Sigmoid colon (tissue), 7 donors: ENCODE results near the gene RNASE13. TPM values are rescaled to one million over a fixed set of nuclear protein-coding genes. Genes with fewer than 3 reads are reported as not detected.
"Not testable (repeated sequence)": the region's sequence is repeated elsewhere in the genome, so short reads cannot be mapped to it uniquely, and the experiment has no call there.

ENCODE experiments used
- DNase-seq: peaks from one replicate; pipeline ENCODE4 v3.0.0-alpha.2; 2019
- H3K27ac ChIP-seq, 4 donors: fragments of 200-600 bp; sonication (generic); one replicate each; pipeline ENCODE4 v1.5.1; 2016 to 2019; ENCODE audit warnings: mild to moderate bottlenecking in 1 of 4
- H3K27me3 ChIP-seq, 3 donors: fragments of 200-600 bp; sonication (generic); one replicate each; pipeline ENCODE4 v1.5.1; 2019; ENCODE audit warnings: mild to moderate bottlenecking in 1 of 3
- H3K36me3 ChIP-seq, 4 donors: fragments of 200-600 bp; sonication (generic); one replicate each; pipeline ENCODE4 v1.5.1; 2016 to 2019
- H3K4me1 ChIP-seq, 4 donors: fragments of 200-600 bp; sonication (generic); one replicate each; pipeline ENCODE4 v1.5.1; 2017 to 2019
- H3K4me3 ChIP-seq, 4 donors: fragments of 200-600 bp; sonication (generic); one replicate each; pipeline ENCODE4 v1.5.1; 2017 to 2019; ENCODE audit warnings: mild to moderate bottlenecking in 2 of 4, moderate library complexity in 1 of 4
- H3K9me3 ChIP-seq, 4 donors: fragments of 200-600 bp in 3 of 4; sonication (generic) in 3 of 4; one replicate each; pipeline versions ENCODE4 v1.5.1 to v1.6.1; 2013 to 2019
- CTCF ChIP-seq, 4 experiments: fragments of 450-650 bp in 3 of 4; fragments of 200-600 bp in 1 of 4; IDR thresholded peaks; one replicate each; pipeline ENCODE4 v1.5.1; 2016 to 2019; ENCODE audit warnings: antibody characterized with exemption in 4 of 4, mild to moderate bottlenecking in 3 of 4, moderate library complexity in 2 of 4
- EP300 ChIP-seq, 4 donors: sonication (generic); formaldehyde crosslinking; IDR thresholded peaks; one replicate each; pipeline ENCODE4 v1.6.1; 2017; ENCODE audit warnings: antibody characterized with exemption in 4 of 4
- POLR2A ChIP-seq, 2 donors: fragments of 450-650 bp; IDR thresholded peaks; one replicate each; pipeline ENCODE4 v1.6.1; 2016; ENCODE audit warnings: antibody characterized with exemption in 2 of 2, mild to moderate bottlenecking in 2 of 2, moderate library complexity in 2 of 2
- POLR2AphosphoS5 ChIP-seq, 4 donors: sonication (generic); formaldehyde crosslinking; IDR thresholded peaks; one replicate each; pipeline ENCODE4 v1.6.1; 2017; ENCODE audit warnings: antibody characterized with exemption in 4 of 4
- WGBS, 2 donors: extraction: QIAGEN DNeasy Blood & Tissue Kit; methylation state at CpG; one replicate each; pipeline ENCODE4 v1.1.7; 2013; 5-methylcytosine and 5-hydroxymethylcytosine counted together
- intact Hi-C: fragments of 100-400 bp; cut with DNase I; formaldehyde crosslinking; loops from one replicate; pipeline ENCODE4 v1.15.1; 2023
- polyA plus RNA-seq, 3 donors: library from polyadenylated mRNA; stranded (reverse); fragments of 200-250 nt; gene quantifications; one replicate each; pipeline ENCODE4 v1.2.3, GENCODE V29; 2013
- total RNA-seq, 4 donors: library from RNA; depleted of rRNA; stranded (reverse); fragments of >200 nt; gene quantifications; one replicate each; pipeline ENCODE4 v1.1.0, GENCODE V29; 2016
- donor health status: healthy with polysubstance abuse.
- donor health status: Bipolar disorder and iron deficiency.
- donor health status: healthy.

Gene RNASE13
- total and polyA plus RNA-seq, 7 donors = not detected

- no peak for TF ChIP-seq POLR2A (IDR thresholded peaks at IDR 0.05)
- no peak for TF ChIP-seq EP300 (IDR thresholded peaks at IDR 0.05)
- TF ChIP-seq CTCF (IDR thresholded peaks at IDR 0.05) = no peak
- TF ChIP-seq POLR2AphosphoS5 (IDR thresholded peaks at IDR 0.05) = no peak
- intact Hi-C loops = no loop called here
- H3K9me3 ChIP-seq = no peaks in the 10 kb centered on the region
These were observed 45.2 kb downstream of the RNASE13 start for GRCh38 chr14:20989471-20989786.

GRCh38 chr14:20988717-20989470 is 45.7 kb downstream of the RNASE13 start:
- H3K27ac ChIP-seq = peak overlapping the region; percentile 81 to 86 (median 84)
- no peaks in the 10 kb centered on the region for H3K27me3 ChIP-seq
- H3K4me1 ChIP-seq = peaks cover 0 to 38% (median 25%) of the 10 kb centered on the region in 4 donors
- no peak for DNase-seq
- 84 to 85% methylated on average over 15 of the region's 15 CpGs for WGBS, 2 donors
- peaks cover 11 to 24% (median 20%) of the 10 kb centered on the region in 4 donors for H3K36me3 ChIP-seq
- intact Hi-C loops = no loop called here
- TF ChIP-seq POLR2AphosphoS5 (IDR thresholded peaks at IDR 0.05) (no peak), EP300 (IDR thresholded peaks at IDR 0.05) (no peak), POLR2A (IDR thresholded peaks at IDR 0.05) (no peak), CTCF (IDR thresholded peaks at IDR 0.05) (no peak)
- H3K9me3 ChIP-seq = no peaks in the 10 kb centered on the region
- H3K4me3 ChIP-seq = peak overlapping the region in 3 of 4 donors; percentile 67 to 88 (median 72)

More at GRCh38 chr14:20989471-20989786, 45.2 kb downstream of the RNASE13 start:
- Histone ChIP-seq H3K36me3 (peaks cover 16 to 29% (median 25%) of the 10 kb centered on the region in 4 donors), H3K4me1 (peaks cover 0 to 38% (median 25%) of the 10 kb centered on the region in 4 donors), H3K27ac (peak overlapping the region; percentile 81 to 86 (median 84)), H3K27me3 (no peaks in the 10 kb centered on the region), H3K4me3 (peak overlapping the region in 3 of 4 donors; percentile 67 to 88 (median 72))
- DNase-seq = no peak
- 1% methylated on average over 11 of the region's 11 CpGs for WGBS, 2 donors

GRCh38 chr14:20986811-20987210 is 47.8 kb downstream of the RNASE13 start:
- WGBS, 2 donors = 58 to 63% methylated on average over 2 of the region's 2 CpGs
- intact Hi-C loops = no loop called here
- peaks cover 0 to 5% (median 0%) of the 10 kb centered on the region in 4 donors for H3K36me3 ChIP-seq
- peak overlapping the region in 2 of 4 donors; percentile 43 to 55 for H3K27ac ChIP-seq
- peaks cover 0 to 32% (median 23%) of the 10 kb centered on the region in 4 donors for H3K4me1 ChIP-seq
- no peaks in the 10 kb centered on the region for H3K9me3 ChIP-seq
- no peak for DNase-seq
- TF ChIP-seq CTCF (IDR thresholded peaks at IDR 0.05) (no peak), POLR2AphosphoS5 (IDR thresholded peaks at IDR 0.05) (peak in 3 of 4 donors; percentile 16 to 31 (median 20)), EP300 (IDR thresholded peaks at IDR 0.05) (no peak)
- H3K27me3 ChIP-seq = no peaks in the 10 kb centered on the region
- no peak overlapping the region for H3K4me3 ChIP-seq

GRCh38 chr14:20985650-20986049 is 49.0 kb downstream of the RNASE13 start:
- H3K36me3 ChIP-seq, intact Hi-C loops, DNase-seq, H3K4me3 ChIP-seq, H3K27ac ChIP-seq, H3K27me3 ChIP-seq, H3K9me3 ChIP-seq: not testable (repeated sequence)
- H3K4me1 ChIP-seq = peaks cover 0 to 21% (median 11%) of the 10 kb centered on the region in 4 donors
- 92 to 95% methylated on average over 4 of the region's 4 CpGs for WGBS, 2 donors

Other genes starting within 250 kb of the RNASE13 start
- 100 to 1,000 TPM; 148 to 581 (median 428) TPM for gene RNASE1, start 232.0 kb downstream of the RNASE13 start, total RNA-seq
- 100 to 1,000 TPM; 111 to 584 (median 192) TPM for gene RNASE1, start 232.0 kb downstream of the RNASE13 start, polyA plus RNA-seq
- gene RNASE3, start 143.4 kb downstream of the RNASE13 start, total RNA-seq = 1 to 10 TPM in 1 of 4 donors, not detected in 3; 2.6 TPM
- gene RNASE3, start 143.4 kb downstream of the RNASE13 start, polyA plus RNA-seq = not detected
- 10 to 100 TPM in 1 of 4 donors, 1 to 10 TPM in 2, not detected in 1; 2.1 to 14.3 (median 2.9) TPM for gene RNASE2, start 79.3 kb downstream of the RNASE13 start, total RNA-seq
- gene RNASE2, start 79.3 kb downstream of the RNASE13 start, polyA plus RNA-seq = 1 to 10 TPM in 2 of 3 donors, not detected in 1; 3.1 to 3.2 TPM
- 100 to 1,000 TPM in 1 of 4 donors, 10 to 100 TPM in 3; 72.9 to 103 (median 90.0) TPM for gene METTL17, start 44.8 kb downstream of the RNASE13 start, total RNA-seq
- 10 to 100 TPM; 24.0 to 76.4 (median 25.2) TPM for gene METTL17, start 44.8 kb downstream of the RNASE13 start, polyA plus RNA-seq
- not detected for gene SLC39A2, start 35.5 kb downstream of the RNASE13 start, total RNA-seq
- 1 to 10 TPM in 1 of 3 donors, not detected in 2; 1.2 TPM for gene SLC39A2, start 35.5 kb downstream of the RNASE13 start, polyA plus RNA-seq
- 100 to 1,000 TPM; 184 to 276 (median 235) TPM for gene NDRG2, start 9.7 kb downstream of the RNASE13 start, total RNA-seq
- gene NDRG2, start 9.7 kb downstream of the RNASE13 start, polyA plus RNA-seq = 100 to 1,000 TPM; 114 to 199 (median 141) TPM
- gene TPPP2, start 4.6 kb downstream of the RNASE13 start, total RNA-seq = not detected
- under 1 TPM in 1 of 3 donors, not detected in 2; 0.36 TPM for gene TPPP2, start 4.6 kb downstream of the RNASE13 start, polyA plus RNA-seq
- not detected for gene RNASE7, start 7.6 kb upstream of the RNASE13 start, total RNA-seq
- gene RNASE7, start 7.6 kb upstream of the RNASE13 start, polyA plus RNA-seq = under 1 TPM in 1 of 3 donors, not detected in 2; 0.10 TPM
- not detected for gene RNASE8, start 23.0 kb upstream of the RNASE13 start, total RNA-seq
- gene RNASE8, start 23.0 kb upstream of the RNASE13 start, polyA plus RNA-seq = not detected
- 10 to 100 TPM; 15.0 to 48.5 (median 17.4) TPM for gene ARHGEF40, start 35.5 kb upstream of the RNASE13 start, total RNA-seq
- 10 to 100 TPM; 12.5 to 26.5 (median 18.0) TPM for gene ARHGEF40, start 35.5 kb upstream of the RNASE13 start, polyA plus RNA-seq
- 10 to 100 TPM; 38.2 to 89.7 (median 65.0) TPM for gene ZNF219, start 63.8 kb upstream of the RNASE13 start, total RNA-seq
- 10 to 100 TPM; 27.6 to 52.9 (median 29.4) TPM for gene ZNF219, start 63.8 kb upstream of the RNASE13 start, polyA plus RNA-seq
- gene TMEM253, start 66.3 kb upstream of the RNASE13 start, total RNA-seq = 1 to 10 TPM in 1 of 4 donors, not detected in 3; 1.1 TPM
- 10 to 100 TPM; 14.1 to 28.4 (median 14.4) TPM for gene TMEM253, start 66.3 kb upstream of the RNASE13 start, polyA plus RNA-seq
- gene OR5AU1, start 121.3 kb upstream of the RNASE13 start, total RNA-seq = not detected
- not detected for gene OR5AU1, start 121.3 kb upstream of the RNASE13 start, polyA plus RNA-seq
- gene HNRNPC, start 234.6 kb upstream of the RNASE13 start, total RNA-seq = 100 to 1,000 TPM; 365 to 449 (median 404) TPM
- gene HNRNPC, start 234.6 kb upstream of the RNASE13 start, polyA plus RNA-seq = 100 to 1,000 TPM; 369 to 645 (median 419) TPM
- gene RPGRIP1, start 245.3 kb upstream of the RNASE13 start, total RNA-seq = under 1 TPM in 1 of 4 donors, not detected in 3; 0.27 TPM
- under 1 TPM; 0.25 to 0.60 (median 0.46) TPM for gene RPGRIP1, start 245.3 kb upstream of the RNASE13 start, polyA plus RNA-seq